Stimulated activated CD4-positive, alpha-beta T cell treated with anti-CD3 and anti-CD28 coated beads, Interleukin-12 subunit alpha, Interleukin-12 subunit beta, amount 100 ng/mL, for 24 hours (primary cell): Measurements from ENCODE around the gene EVPLL.
"Not testable (repeated sequence)": the region's sequence is repeated elsewhere in the genome, so short reads cannot be mapped to it uniquely, and the experiment has no call there.

ENCODE experiments used
- DNase-seq, 2 experiments: peaks; one replicate each; pipeline ENCODE4 v3.0.0-alpha.2; 2020; ENCODE audit warnings: low read depth in 2 of 2

Gene EVPLL

GRCh38 chr17:18377437-18378204 lies at the start of gene EVPLL:
Gene EVPLL (plus strand): TSS chr17:18377778. CDS start chr17:18380938, 3,160 bp downstream.
- DNase-seq = no peak

- no peak for DNase-seq
These were observed 48.9 kb upstream of the EVPLL start for GRCh38 chr17:18328643-18329204.

- DNase-seq = no peak
These were observed 45.7 kb upstream of the EVPLL start for GRCh38 chr17:18331879-18332278.

GRCh38 chr17:18332909-18333489 lies 44.6 kb upstream of the EVPLL start:
- no peak for DNase-seq

- not testable (repeated sequence) for DNase-seq
These were observed 39.4 kb upstream of the EVPLL start for GRCh38 chr17:18338158-18338557.

- DNase-seq = no peak
These were observed 37.6 kb upstream of the EVPLL start for GRCh38 chr17:18339933-18340332.

- no peak for DNase-seq
These were observed 33.6 kb upstream of the EVPLL start for GRCh38 chr17:18344021-18344420.

- no peak for DNase-seq
These were observed 24.0 kb upstream of the EVPLL start for GRCh38 chr17:18353541-18353940.

GRCh38 chr17:18356624-18357023 lies 21.0 kb upstream of the EVPLL start:
- no peak for DNase-seq

- DNase-seq = no peak
These were observed 17.1 kb upstream of the EVPLL start for GRCh38 chr17:18360518-18360917.

GRCh38 chr17:18361837-18362697 lies 15.5 kb upstream of the EVPLL start:
- no peak for DNase-seq

- no peak for DNase-seq
These were observed 14.9 kb upstream of the EVPLL start for GRCh38 chr17:18362698-18363100.

GRCh38 chr17:18363101-18364049 lies 14.2 kb upstream of the EVPLL start, which contains the start of gene SHMT1:
Gene SHMT1 (minus strand): TSS chr17:18363550. CDS start chr17:18355981, 7,569 bp downstream.
- peak; percentile 77 to 86 for DNase-seq

- no peak for DNase-seq
These were observed 13.4 kb upstream of the EVPLL start for GRCh38 chr17:18364166-18364565.

GRCh38 chr17:18368946-18369345 lies 8.6 kb upstream of the EVPLL start:
- no peak for DNase-seq

- no peak for DNase-seq
These were observed 6.8 kb upstream of the EVPLL start for GRCh38 chr17:18370761-18371160.

GRCh38 chr17:18371455-18371854 lies 6.1 kb upstream of the EVPLL start:
- no peak for DNase-seq

GRCh38 chr17:18373181-18373580 lies 4.4 kb upstream of the EVPLL start:
- DNase-seq = not testable (repeated sequence)

- no peak for DNase-seq
These were observed 3.4 kb upstream of the EVPLL start for GRCh38 chr17:18374216-18374615.

GRCh38 chr17:18378205-18378505 lies 577 bp downstream of the EVPLL start:
- DNase-seq = no peak

- not testable (repeated sequence) for DNase-seq
These were observed 1.0 kb downstream of the EVPLL start for GRCh38 chr17:18378614-18379013.
